GM10248 (cell line): ENCODE data around the gene SDK1.
"Not testable (repeated sequence)": the region's sequence is repeated elsewhere in the genome, so short reads cannot be mapped to it uniquely, and the experiment has no call there.

Experiments used
- CTCF ChIA-PET: fragments of 300-600 bp; sonication (Branson Sonifier 250); formaldehyde crosslinking; extraction: SDS; loops from one replicate; lab custom pipeline; 2021; ENCODE audit warnings: antibody characterized with exemption; lab: Yijun Ruan, JAX
- POLR2A ChIA-PET: fragments of 350-650 bp; sonication (Branson Sonifier 250); formaldehyde crosslinking; extraction: SDS; loops from one replicate; lab custom pipeline; 2020; ENCODE audit warnings: antibody characterized with exemption; lab: Yijun Ruan, JAX
- DNase-seq: peaks from one replicate; pipeline ENCODE4 v3.0.0; 2012; ENCODE audit errors: extremely low spot score
- TF ChIP-seq, protein P1 (sequence below): IDR thresholded peaks from 2 replicates; pipeline ENCODE4 v1.5.1; 2012; ENCODE audit warnings: mild to moderate bottlenecking, low read depth; ENCODE audit errors: extremely low read depth, missing control alignments, control extremely low read depth

Gene SDK1

DNA sequence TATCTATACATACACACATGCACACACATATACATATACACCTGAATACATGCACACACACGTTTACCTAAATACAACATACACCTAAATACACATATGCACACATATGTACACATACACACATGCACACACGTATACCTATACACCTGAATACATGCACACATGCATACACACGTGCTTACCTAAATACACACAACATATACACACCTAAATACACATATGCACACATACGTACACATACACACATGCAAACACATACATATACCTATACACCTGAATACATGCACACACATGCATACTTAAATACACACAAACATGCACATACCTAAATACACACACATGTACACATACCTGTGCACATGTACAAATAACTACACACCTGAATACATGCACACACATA is 947.2 kb downstream of the SDK1 start:
- TF ChIP-seq, protein P1, sequence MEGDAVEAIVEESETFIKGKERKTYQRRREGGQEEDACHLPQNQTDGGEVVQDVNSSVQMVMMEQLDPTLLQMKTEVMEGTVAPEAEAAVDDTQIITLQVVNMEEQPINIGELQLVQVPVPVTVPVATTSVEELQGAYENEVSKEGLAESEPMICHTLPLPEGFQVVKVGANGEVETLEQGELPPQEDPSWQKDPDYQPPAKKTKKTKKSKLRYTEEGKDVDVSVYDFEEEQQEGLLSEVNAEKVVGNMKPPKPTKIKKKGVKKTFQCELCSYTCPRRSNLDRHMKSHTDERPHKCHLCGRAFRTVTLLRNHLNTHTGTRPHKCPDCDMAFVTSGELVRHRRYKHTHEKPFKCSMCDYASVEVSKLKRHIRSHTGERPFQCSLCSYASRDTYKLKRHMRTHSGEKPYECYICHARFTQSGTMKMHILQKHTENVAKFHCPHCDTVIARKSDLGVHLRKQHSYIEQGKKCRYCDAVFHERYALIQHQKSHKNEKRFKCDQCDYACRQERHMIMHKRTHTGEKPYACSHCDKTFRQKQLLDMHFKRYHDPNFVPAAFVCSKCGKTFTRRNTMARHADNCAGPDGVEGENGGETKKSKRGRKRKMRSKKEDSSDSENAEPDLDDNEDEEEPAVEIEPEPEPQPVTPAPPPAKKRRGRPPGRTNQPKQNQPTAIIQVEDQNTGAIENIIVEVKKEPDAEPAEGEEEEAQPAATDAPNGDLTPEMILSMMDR, result no peak
- POLR2A ChIA-PET, result no interaction called here
- DNase-seq, result no peak
- CTCF ChIA-PET, result no interaction called here

DNA sequence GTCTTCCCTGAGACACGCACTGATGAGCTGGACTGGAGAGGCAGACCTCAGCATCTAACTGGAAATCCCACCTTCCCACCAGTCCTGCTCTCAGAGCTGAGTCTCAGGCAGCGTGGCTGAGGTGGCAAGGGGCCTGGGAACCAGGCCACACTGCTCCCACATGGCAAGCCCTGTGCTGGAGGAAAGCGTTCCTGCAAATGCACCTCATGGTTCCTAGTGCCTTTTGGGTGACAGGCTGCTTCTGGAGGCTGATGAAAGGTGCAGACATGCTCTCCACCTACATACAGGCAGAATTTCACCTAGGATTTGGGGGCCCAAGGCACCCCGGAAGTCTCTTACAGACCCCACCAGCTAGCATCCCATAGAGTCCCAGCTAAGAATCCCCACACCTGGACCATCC is 948.2 kb downstream of the SDK1 start:
- CTCF ChIA-PET, result interaction anchor here (1.2 kb wide), 1 partner anchor 8 kb away, joined by 5 read pairs; no protein-coding TSS in a partner anchor
- POLR2A ChIA-PET, result no interaction called here

DNA sequence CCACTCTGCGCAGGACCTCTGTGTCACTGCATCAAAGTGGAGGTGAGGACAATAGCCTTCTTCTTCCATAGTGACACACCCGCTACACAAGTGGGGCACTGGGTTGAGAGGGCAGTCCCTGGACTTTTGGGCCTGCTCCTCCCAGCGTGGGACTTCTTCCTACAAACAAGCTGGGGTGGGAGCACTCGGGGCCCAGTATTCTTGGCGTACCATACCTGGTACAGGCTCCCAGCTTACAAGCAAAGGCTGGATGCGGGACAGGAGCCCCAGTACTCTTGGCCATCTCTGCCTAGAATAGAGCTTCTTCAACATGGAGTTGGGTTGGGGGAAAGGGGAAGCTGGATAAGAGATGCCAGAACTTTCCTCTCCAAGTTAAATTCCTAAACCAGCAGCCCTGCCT is 954.3 kb downstream of the SDK1 start:
- TF ChIP-seq, protein P1, result no peak
- POLR2A ChIA-PET, result no interaction called here
- no peak for DNase-seq
- CTCF ChIA-PET, result interaction anchor here (1.7 kb wide), 1 partner anchor 14 kb away, joined by 5 read pairs; no protein-coding TSS in a partner anchor

More for the DNA sequence above, 948.2 kb downstream of the SDK1 start:
- TF ChIP-seq, protein P1, result no peak
- no peak for DNase-seq

DNA sequence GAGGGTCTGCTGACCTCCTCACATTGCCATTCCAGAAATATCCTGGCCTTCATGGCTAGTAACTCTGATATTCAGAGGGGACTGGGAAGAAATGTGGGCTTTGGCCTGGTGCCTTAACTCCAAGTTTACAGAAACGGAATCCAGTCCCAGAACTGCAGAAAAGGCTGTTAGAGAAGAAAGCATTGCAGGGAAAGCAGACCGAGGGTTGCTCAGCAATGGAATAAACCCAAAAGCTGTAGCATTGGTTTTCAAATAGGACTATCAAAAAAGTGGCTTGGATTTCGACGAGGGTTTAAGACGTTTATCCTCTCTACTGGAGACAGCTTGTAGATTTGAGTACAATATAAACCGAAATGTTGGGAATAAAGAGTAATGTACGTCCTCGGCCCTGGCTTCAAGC is 955.2 kb downstream of the SDK1 start:
- TF ChIP-seq, protein P1, result no peak
- DNase-seq, result no peak
- CTCF ChIA-PET, result interaction anchor here (1.7 kb wide), 1 partner anchor 15 kb away, joined by 5 read pairs; no protein-coding TSS in a partner anchor
- POLR2A ChIA-PET, result no interaction called here

DNA sequence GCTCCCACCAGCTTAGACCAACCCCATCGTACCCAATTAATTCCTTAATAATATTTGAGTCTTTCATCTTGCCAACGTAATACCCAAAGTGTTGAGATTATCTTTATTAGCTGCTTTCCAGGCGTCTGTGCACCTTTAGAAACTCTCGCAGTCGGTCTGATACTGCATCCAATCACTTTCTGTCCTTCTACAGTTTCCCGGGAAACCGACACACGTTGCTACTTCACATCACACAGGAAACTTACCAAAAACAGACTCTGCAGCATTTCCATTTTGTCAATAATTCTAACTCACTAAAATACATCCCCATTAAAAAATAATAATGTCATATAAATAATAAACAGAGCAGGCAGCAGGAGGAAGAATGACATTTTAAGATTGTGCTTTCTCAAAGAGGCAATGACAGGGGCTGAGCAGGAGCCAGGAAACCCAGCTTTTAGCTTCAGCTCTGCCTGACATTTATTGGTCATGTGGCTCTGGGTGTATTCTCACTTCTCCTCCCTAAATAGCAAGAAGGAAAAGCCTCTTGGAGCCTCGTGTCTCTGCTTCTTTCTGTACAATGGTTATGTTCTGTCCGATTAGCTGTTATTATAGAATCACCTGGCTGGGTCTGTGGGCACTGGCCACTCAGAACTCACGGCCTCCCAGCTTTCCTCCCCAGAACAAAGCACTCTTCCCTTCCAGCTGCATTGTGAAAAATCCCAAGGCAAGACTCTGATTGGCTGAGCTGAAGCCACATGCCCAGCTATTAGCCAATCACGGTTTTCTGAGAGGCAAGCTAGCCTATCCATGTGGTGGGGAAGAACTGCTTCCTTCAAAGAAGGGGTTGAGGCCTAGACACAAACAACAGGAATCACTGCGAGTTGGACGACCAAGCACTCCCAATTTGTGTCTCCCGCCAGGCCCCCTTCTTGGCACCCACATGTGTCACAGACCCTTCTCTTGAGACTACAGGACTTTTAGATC is 956.4 kb downstream of the SDK1 start:
- no peak for DNase-seq
- TF ChIP-seq, protein P1, result no peak
- POLR2A ChIA-PET, result no interaction called here
- CTCF ChIA-PET, result interaction anchor here (1.1 kb wide), 1 partner anchor 8 kb away, joined by 5 read pairs; no protein-coding TSS in a partner anchor

DNA sequence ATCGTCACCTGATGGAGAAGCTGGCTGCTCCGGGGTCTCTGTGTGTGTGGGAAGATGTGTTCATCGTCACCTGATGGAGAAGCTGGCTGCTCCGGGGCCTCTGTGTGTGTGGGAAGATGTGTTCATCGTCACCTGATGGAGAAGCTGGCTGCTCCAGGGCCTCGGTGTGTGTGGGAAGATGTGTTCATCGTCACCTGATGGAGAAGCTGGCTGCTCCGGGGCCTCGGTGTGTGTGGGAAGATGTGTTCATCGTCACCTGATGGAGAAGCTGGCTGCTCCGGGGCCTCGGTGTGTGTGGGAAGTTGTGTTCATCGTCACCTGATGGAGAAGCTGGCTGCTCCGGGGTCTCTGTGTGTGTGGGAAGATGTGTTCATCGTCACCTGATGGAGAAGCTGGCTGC is 959.1 kb downstream of the SDK1 start:
- CTCF ChIA-PET, POLR2A ChIA-PET, DNase-seq: not testable (repeated sequence)
